ENCODE results near the gene DPCD. TPM values are rescaled to one million over a fixed set of nuclear protein-coding genes. Genes with fewer than 3 reads are reported as not detected.

The DPCD gene
- polyA plus RNA-seq, 1 of the 3 experiments (the other 2 are of a cell fraction) = 106 TPM

GRCh38 chr10:101612086-101612485 is 24.0 kb downstream of the DPCD start:
- Histone ChIP-seq H3K4me1 (ENCODE audit: control insufficient read depth in 1 of 2, insufficient read depth in 2 of 2, low read depth in 1 of 2, low read length in 1 of 2) (peaks cover 8 to 35% of the 10 kb centered on the region in 2 experiments; a peak in 2 of 4 replicates), H3K9me3 (no peaks in the 10 kb centered on the region), H3K4me2 (no peak overlapping the region), H3K27me3 (ENCODE audit: insufficient read depth) (no peaks in the 10 kb centered on the region), H3K4me3 (ENCODE audit: low read depth in 2 of 2, low read length in 1 of 2) (no peak overlapping the region), H3K36me3 (replicated peaks in 1 of 2; ENCODE audit: control insufficient read depth in 1 of 2, insufficient read depth in 2 of 2, low read length in 1 of 2) (peaks cover 8 to 42% of the 10 kb centered on the region in 2 experiments), H3K27ac (ENCODE audit: low read depth in 2 of 2, low read length in 1 of 2) (no peak overlapping the region; a peak in 1 of 4 replicates), H4K20me1 (ENCODE audit: insufficient read depth) (no peaks in the 10 kb centered on the region), H3K9me2 (no peaks in the 10 kb centered on the region), H3F3A (replicated peaks; ENCODE audit: insufficient read depth) (no peaks in the 10 kb centered on the region), H2AFZ (ENCODE audit: low read depth) (no peak overlapping the region), H3K79me2 (ENCODE audit: insufficient read depth) (no peaks in the 10 kb centered on the region), H3K9ac (no peak overlapping the region)
- TF ChIP-seq TAF1 (IDR thresholded peaks at IDR 0.05; ENCODE audit: borderline replicate concordance, low read depth, low read length) (no peak), FOXJ3 (CRISPR knock-in tag; IDR thresholded peaks at IDR 0.05) (no peak), ZBTB33 (IDR thresholded peaks at IDR 0.05; ENCODE audit: borderline replicate concordance, low read depth) (no peak)
- CTCF ChIA-PET = interaction anchor here (0.9 to 19.2 kb wide), 4 partner anchors 9 to 398 kb away, joined by 3 to 297 read pairs (median 32); partner anchors contain the start of gene NPM3
- POLR2A ChIA-PET = no interaction called here
- WGBS (ENCODE audit: low lambda C conversion rate) = 100% methylated on average over 3 of the region's 6 CpGs
- no peak for DNase-seq

GRCh38 chr10:101612872-101613271 is 24.8 kb downstream of the DPCD start:
- Histone ChIP-seq H3K4me1 (ENCODE audit: control insufficient read depth in 1 of 2, insufficient read depth in 2 of 2, low read depth in 1 of 2, low read length in 1 of 2) (peaks cover 8 to 43% of the 10 kb centered on the region in 2 experiments; a peak in 3 of 4 replicates), H3K4me3 (ENCODE audit: low read depth in 2 of 2, low read length in 1 of 2) (no peak overlapping the region), H4K20me1 (ENCODE audit: insufficient read depth) (no peaks in the 10 kb centered on the region), H3K27me3 (ENCODE audit: insufficient read depth) (no peaks in the 10 kb centered on the region), H3K9ac (no peak overlapping the region), H3K79me2 (ENCODE audit: insufficient read depth) (no peaks in the 10 kb centered on the region), H3K27ac (ENCODE audit: low read depth in 2 of 2, low read length in 1 of 2) (no peak overlapping the region), H3K9me2 (no peaks in the 10 kb centered on the region), H3K4me2 (no peak overlapping the region), H2AFZ (ENCODE audit: low read depth) (no peak overlapping the region), H3K36me3 (replicated peaks in 1 of 2; ENCODE audit: control insufficient read depth in 1 of 2, insufficient read depth in 2 of 2, low read length in 1 of 2) (peaks cover 8 to 36% of the 10 kb centered on the region in 2 experiments), H3K9me3 (no peaks in the 10 kb centered on the region), H3F3A (replicated peaks; ENCODE audit: insufficient read depth) (no peaks in the 10 kb centered on the region)
- CTCF ChIA-PET = interaction anchor here (1.2 to 19.2 kb wide), 3 partner anchors 10 to 399 kb away, joined by 3 to 297 read pairs (median 61); partner anchors contain the start of gene NPM3
- no peak for DNase-seq
- WGBS (ENCODE audit: low lambda C conversion rate) = 80% methylated on average over 10 of the region's 10 CpGs
- POLR2A ChIA-PET = no interaction called here
- TF ChIP-seq NFIC (IDR thresholded peaks at IDR 0.05; ENCODE audit: borderline replicate concordance) (no peak), FOXM1 (IDR thresholded peaks at IDR 0.05; ENCODE audit: low read depth) (no peak), FOSL2 (IDR thresholded peaks at IDR 0.05; ENCODE audit: borderline replicate concordance, low read depth) (no peak), FOXJ3 (CRISPR knock-in tag; IDR thresholded peaks at IDR 0.05) (no peak), PBX3 (IDR thresholded peaks at IDR 0.05) (no peak), MAX (IDR thresholded peaks at IDR 0.05; ENCODE audit: low read depth) (no peak), CTCF (IDR thresholded peaks at IDR 0.05) (no peak), JUND (IDR thresholded peaks at IDR 0.05) (no peak), SIN3A (IDR thresholded peaks at IDR 0.05; ENCODE audit: borderline replicate concordance, low read depth, low read length) (no peak), ELF1 (IDR thresholded peaks at IDR 0.05) (no peak), REST (IDR thresholded peaks at IDR 0.05; ENCODE audit: low read depth, low read length) (no peak), TAF1 (IDR thresholded peaks at IDR 0.05; ENCODE audit: borderline replicate concordance, low read depth, low read length) (no peak), USF1 (IDR thresholded peaks at IDR 0.05; ENCODE audit: borderline replicate concordance, low read depth) (no peak), EP300 (IDR thresholded peaks at IDR 0.05; ENCODE audit: borderline replicate concordance in 1 of 2, low read depth in 1 of 2, low read length in 1 of 2) (no peak), GABPA (IDR thresholded peaks at IDR 0.05; ENCODE audit: low read depth) (no peak)

Measured in SK-N-SH (cell line).